Coronary artery (tissue), 2 donors: Measurements from ENCODE around the gene PRODH2.
"Not testable (repeated sequence)": the region's sequence is repeated elsewhere in the genome, so short reads cannot be mapped to it uniquely, and the experiment has no call there.

ENCODE experiments used
- DNase-seq: peaks from one replicate; pipeline ENCODE4 v3.0.0-alpha.2; 2017; ENCODE audit warnings: low spot score
- H3K27ac ChIP-seq, 2 donors: fragments of 200-600 bp; sonication (generic); one replicate each; pipeline ENCODE4 v1.5.1; 2016 to 2019
- H3K4me3 ChIP-seq: fragments of 200-600 bp; sonication (generic); 2 replicates; pipeline ENCODE4 v1.5.1; 2016; ENCODE audit warnings: mild to moderate bottlenecking, moderate library complexity
- CTCF ChIP-seq: fragments of 200-600 bp; sonication (generic); IDR thresholded peaks from one replicate; pipeline ENCODE4 v1.5.1; 2019; ENCODE audit warnings: antibody characterized with exemption

The PRODH2 gene

GRCh38 chr19:35807633-35808032 lies 5.0 kb downstream of the PRODH2 start:
- DNase-seq: no peak
- no peak overlapping the region for H3K4me3 ChIP-seq
- no peak overlapping the region for H3K27ac ChIP-seq
- no peak for TF ChIP-seq CTCF

GRCh38 chr19:35806597-35806996 lies 6.0 kb downstream of the PRODH2 start:
- Histone ChIP-seq H3K4me3 (no peak overlapping the region), H3K27ac (no peak overlapping the region)
- no peak for TF ChIP-seq CTCF
- DNase-seq: no peak

- no peak overlapping the region for H3K27ac ChIP-seq
- no peak for TF ChIP-seq CTCF
- no peak overlapping the region for H3K4me3 ChIP-seq
- no peak for DNase-seq
These were observed 7.0 kb downstream of the PRODH2 start for GRCh38 chr19:35805526-35806102.

GRCh38 chr19:35801828-35802227 lies 10.8 kb downstream of the PRODH2 start:
- H3K4me3 ChIP-seq: no peak overlapping the region
- TF ChIP-seq CTCF: no peak
- H3K27ac ChIP-seq: no peak overlapping the region
- DNase-seq: no peak

- DNase-seq: no peak
- H3K4me3 ChIP-seq: no peak overlapping the region
- no peak for TF ChIP-seq CTCF
- H3K27ac ChIP-seq: no peak overlapping the region
These were observed 15.0 kb downstream of the PRODH2 start for GRCh38 chr19:35797663-35798062.

- Histone ChIP-seq H3K4me3 (no peak overlapping the region), H3K27ac (no peak overlapping the region)
- DNase-seq: no peak
- TF ChIP-seq CTCF: no peak
These were observed 15.8 kb downstream of the PRODH2 start for GRCh38 chr19:35796645-35797542.

GRCh38 chr19:35795564-35795963 lies 17.1 kb downstream of the PRODH2 start:
- H3K27ac ChIP-seq, H3K4me3 ChIP-seq, DNase-seq: not testable (repeated sequence)
